Measurements from ENCODE around the gene LBX1. TPM values are rescaled to one million over a fixed set of nuclear protein-coding genes. Genes with fewer than 3 reads are reported as not detected.
A peak's percentile ranks its signal among the peaks of the same experiment; 100 is the strongest.

Gene LBX1
- total and polyA plus RNA-seq, 9 donors = 3.3 to 12.3 (median 9.1) TPM

GRCh38 chr10:101246639-101247038 is 17.4 kb upstream of the LBX1 start:
- Histone ChIP-seq H3K4me1 (ENCODE audit: control insufficient read depth, insufficient read depth, low read length) (peaks cover 34% of the 10 kb centered on the region), H3K27me3 (ENCODE audit: control insufficient read depth, insufficient read depth, low read length) (peaks cover 32% of the 10 kb centered on the region), H3K27ac (ENCODE audit: low read length) (no peak overlapping the region), H3K36me3 (ENCODE audit: control insufficient read depth, insufficient read depth, low read length) (no peaks in the 10 kb centered on the region), H3K9me3 (replicated peaks; ENCODE audit: control insufficient read depth, low read depth, low read length) (no peaks in the 10 kb centered on the region), H3K4me3 (ENCODE audit: low read length) (no peak overlapping the region)
- WGBS (ENCODE audit: insufficient coverage) = 86% methylated on average over 1 of the region's 2 CpGs
- no peak for DNase-seq

GRCh38 chr10:101244321-101245050 is 15.2 kb upstream of the LBX1 start:
- Histone ChIP-seq H3K36me3 (ENCODE audit: control insufficient read depth, insufficient read depth, low read length) (no peaks in the 10 kb centered on the region), H3K4me1 (ENCODE audit: control insufficient read depth, insufficient read depth, low read length) (peaks cover 37% of the 10 kb centered on the region), H3K9me3 (replicated peaks; ENCODE audit: control insufficient read depth, low read depth, low read length) (no peaks in the 10 kb centered on the region), H3K27ac (ENCODE audit: low read length) (peak overlapping the region; percentile 29), H3K27me3 (ENCODE audit: control insufficient read depth, insufficient read depth, low read length) (peaks cover 30% of the 10 kb centered on the region), H3K4me3 (ENCODE audit: low read length) (no peak overlapping the region)
- DNase-seq = peak; percentile 83
- WGBS (ENCODE audit: insufficient coverage) = 32% methylated on average over 6 of the region's 9 CpGs

DNA sequence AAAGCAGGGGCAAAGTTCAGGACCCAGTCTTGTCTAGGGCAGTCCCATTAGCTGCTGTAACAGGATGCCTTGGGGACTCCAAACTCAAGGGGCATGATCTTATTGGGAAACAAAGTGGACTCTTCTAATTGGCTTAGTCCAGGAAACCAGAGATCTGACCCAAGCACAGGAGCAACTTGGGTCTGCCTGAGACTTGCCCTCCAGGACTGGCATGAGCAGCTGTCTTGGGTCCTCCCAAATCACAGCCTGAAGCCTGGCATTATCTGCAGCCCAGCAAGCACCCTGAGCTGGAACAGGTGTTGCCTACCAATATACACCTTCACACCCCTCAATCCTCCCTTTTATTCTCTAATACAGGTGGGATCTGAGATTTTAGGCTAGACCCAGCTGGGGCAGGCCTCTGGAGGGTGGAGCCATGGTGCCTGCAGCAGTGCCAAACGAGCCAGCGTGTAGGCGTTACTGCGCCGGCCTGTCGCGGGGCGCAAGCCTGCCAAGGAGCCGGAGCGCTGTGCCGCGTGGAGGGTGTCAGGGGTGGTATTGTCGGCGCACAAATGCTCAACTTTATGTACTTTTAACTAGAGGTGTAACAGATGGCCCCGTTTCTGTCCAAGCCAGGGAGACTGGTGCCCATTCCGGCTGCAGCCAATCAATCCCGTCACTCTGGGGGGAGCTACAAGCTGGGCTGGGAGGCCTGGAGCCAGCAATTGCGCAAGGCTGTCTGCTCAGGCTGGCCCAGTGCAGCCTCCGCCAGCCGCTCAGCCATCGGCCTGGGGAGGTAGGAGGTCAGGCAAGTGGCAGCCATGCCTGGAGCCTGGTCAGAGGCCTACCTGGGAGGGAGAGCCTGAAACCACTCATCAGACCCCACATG is 12.8 kb upstream of the LBX1 start:
- 67% methylated on average over 21 of the region's 21 CpGs for WGBS (ENCODE audit: insufficient coverage)
- Histone ChIP-seq H3K27me3 (ENCODE audit: control insufficient read depth, insufficient read depth, low read length) (peaks cover 43% of the 10 kb centered on the region), H3K9me3 (replicated peaks; ENCODE audit: control insufficient read depth, low read depth, low read length) (no peaks in the 10 kb centered on the region), H3K27ac (ENCODE audit: low read length) (peak overlapping the region; percentile 65), H3K36me3 (ENCODE audit: control insufficient read depth, insufficient read depth, low read length) (no peaks in the 10 kb centered on the region), H3K4me3 (ENCODE audit: low read length) (no peak overlapping the region), H3K4me1 (ENCODE audit: control insufficient read depth, insufficient read depth, low read length) (peaks cover 33% of the 10 kb centered on the region)
- DNase-seq = peak; percentile 71

DNA sequence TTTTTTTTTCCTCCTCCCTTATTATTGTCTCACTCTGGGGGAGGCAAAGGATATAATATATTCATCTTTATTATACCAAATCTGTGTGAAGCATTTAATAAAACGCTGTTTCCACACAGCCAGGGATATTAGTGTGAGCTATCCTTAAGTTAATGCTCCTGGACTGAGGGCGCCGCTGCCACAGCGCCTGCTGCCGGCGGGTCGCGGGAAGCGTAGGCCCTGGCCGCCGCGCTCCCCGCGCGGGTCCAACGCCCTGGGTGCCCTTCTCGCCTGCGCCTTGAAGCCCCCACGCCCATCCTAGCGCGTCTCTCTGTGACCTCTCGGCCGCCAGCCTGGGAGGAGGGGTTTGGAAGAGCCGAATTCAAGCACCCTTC is 9.5 kb upstream of the LBX1 start:
- Histone ChIP-seq H3K4me1 (ENCODE audit: control insufficient read depth, insufficient read depth, low read length) (peaks cover 35% of the 10 kb centered on the region), H3K27ac (ENCODE audit: low read length) (no peak overlapping the region), H3K27me3 (ENCODE audit: control insufficient read depth, insufficient read depth, low read length) (peaks cover 75% of the 10 kb centered on the region), H3K4me3 (ENCODE audit: low read length) (no peak overlapping the region), H3K36me3 (ENCODE audit: control insufficient read depth, insufficient read depth, low read length) (no peaks in the 10 kb centered on the region), H3K9me3 (replicated peaks; ENCODE audit: control insufficient read depth, low read depth, low read length) (no peaks in the 10 kb centered on the region)
- WGBS (ENCODE audit: insufficient coverage) = 6% methylated on average over 6 of the region's 24 CpGs
- DNase-seq = no peak

DNA sequence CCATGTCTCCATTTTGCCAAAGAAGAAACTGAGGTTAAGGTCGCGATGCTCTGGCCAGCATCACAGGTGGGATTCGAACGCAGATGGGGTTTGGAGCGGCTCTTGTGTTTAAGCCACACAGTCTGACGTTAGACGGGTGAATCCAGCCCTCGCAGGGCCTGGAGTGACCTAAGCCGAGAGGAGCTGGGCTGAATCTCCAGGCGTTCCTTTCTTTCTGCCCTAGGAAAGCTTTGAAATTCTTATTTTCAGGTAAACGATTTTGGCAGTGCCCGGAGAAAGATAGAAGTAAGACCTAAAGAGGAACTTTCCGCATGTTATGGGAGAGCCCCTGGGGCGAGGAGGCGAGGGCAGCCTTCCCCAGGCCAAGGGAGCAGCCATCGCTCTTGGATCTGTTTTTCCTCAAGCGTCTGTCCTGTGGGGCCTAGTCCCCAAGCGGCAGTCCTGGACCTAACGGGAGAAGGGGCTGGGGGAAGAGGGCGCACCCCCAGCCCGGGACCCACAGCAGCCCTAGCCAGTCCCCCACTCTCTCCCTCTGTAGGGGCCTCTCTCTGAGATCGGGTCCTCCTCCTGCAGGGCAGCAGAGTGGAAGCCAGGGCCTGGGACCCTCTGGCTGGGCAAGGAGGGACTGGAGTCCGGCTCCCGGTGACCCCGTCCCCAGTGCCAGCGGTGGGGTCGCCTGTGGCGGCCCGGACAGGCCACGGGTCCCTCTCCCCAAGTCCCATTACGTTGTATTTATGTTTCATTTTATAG is 8.9 kb upstream of the LBX1 start:
- Histone ChIP-seq H3K4me3 (ENCODE audit: low read length) (no peak overlapping the region), H3K27me3 (ENCODE audit: control insufficient read depth, insufficient read depth, low read length) (peaks cover 75% of the 10 kb centered on the region), H3K9me3 (replicated peaks; ENCODE audit: control insufficient read depth, low read depth, low read length) (no peaks in the 10 kb centered on the region), H3K36me3 (ENCODE audit: control insufficient read depth, insufficient read depth, low read length) (no peaks in the 10 kb centered on the region), H3K4me1 (ENCODE audit: control insufficient read depth, insufficient read depth, low read length) (peaks cover 34% of the 10 kb centered on the region), H3K27ac (ENCODE audit: low read length) (no peak overlapping the region)
- DNase-seq = no peak
- 27% methylated on average over 17 of the region's 31 CpGs for WGBS (ENCODE audit: insufficient coverage)

DNA sequence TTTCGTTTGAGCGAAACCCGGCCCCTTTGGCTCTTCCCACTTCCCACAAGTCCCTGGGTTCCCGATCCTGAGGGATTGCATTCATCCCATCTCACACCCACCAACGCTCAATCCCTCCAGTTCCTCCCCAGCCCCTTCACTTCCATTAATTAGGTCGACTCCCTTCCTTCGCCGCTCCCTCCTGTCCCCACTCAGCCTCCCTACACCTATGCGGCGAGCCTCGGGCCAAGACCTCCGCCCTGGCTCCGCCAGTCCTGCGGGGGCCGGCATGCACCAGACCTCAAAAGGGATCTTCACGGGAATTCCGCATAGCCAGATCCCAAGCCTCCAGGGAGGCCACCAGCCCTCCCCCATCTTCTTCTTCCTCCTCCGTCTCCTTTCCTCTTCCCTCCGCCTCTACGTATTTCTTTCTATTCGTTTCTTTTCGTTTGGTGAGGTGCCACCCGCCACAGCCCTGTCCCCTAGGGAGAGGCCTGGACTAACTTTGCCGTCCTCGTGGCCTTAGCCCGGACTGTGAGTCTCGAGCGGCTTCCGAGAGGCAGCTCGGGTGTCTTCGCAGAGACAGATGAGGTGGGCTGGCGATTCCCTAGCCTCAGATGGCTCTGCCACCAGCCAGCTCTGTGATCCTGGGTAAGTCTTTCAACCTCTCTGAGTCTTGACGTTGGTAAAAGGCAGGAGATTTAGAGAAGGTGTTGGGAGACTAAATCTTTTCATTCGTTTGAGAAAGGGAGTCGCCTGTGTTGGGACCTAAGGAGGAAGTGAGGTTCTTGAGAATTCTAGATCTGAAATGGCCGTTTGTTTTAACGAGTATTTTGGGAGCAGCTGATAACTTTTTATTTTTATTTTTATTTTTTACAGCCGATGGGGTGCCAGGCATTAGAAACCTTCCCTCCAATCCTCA is 8.1 kb upstream of the LBX1 start:
- H3K27me3 ChIP-seq (ENCODE audit: control insufficient read depth, insufficient read depth, low read length) = peaks cover 82% of the 10 kb centered on the region
- H3K36me3 ChIP-seq (ENCODE audit: control insufficient read depth, insufficient read depth, low read length) = no peaks in the 10 kb centered on the region
- peaks cover 31% of the 10 kb centered on the region for H3K4me1 ChIP-seq (ENCODE audit: control insufficient read depth, insufficient read depth, low read length)
- 17% methylated on average over 35 of the region's 38 CpGs for WGBS (ENCODE audit: insufficient coverage)
- DNase-seq = no peak
- no peak overlapping the region for H3K4me3 ChIP-seq (ENCODE audit: low read length)
- H3K27ac ChIP-seq (ENCODE audit: low read length) = no peak overlapping the region
- no peaks in the 10 kb centered on the region for H3K9me3 ChIP-seq (replicated peaks; ENCODE audit: control insufficient read depth, low read depth, low read length)

GRCh38 chr10:101236376-101237080 is 7.3 kb upstream of the LBX1 start:
- no peaks in the 10 kb centered on the region for H3K9me3 ChIP-seq (replicated peaks; ENCODE audit: control insufficient read depth, low read depth, low read length)
- peaks cover 25% of the 10 kb centered on the region for H3K4me1 ChIP-seq (ENCODE audit: control insufficient read depth, insufficient read depth, low read length)
- H3K36me3 ChIP-seq (ENCODE audit: control insufficient read depth, insufficient read depth, low read length) = no peaks in the 10 kb centered on the region
- 11% methylated on average over 45 of the region's 47 CpGs for WGBS (ENCODE audit: insufficient coverage)
- DNase-seq = no peak
- H3K27me3 ChIP-seq (ENCODE audit: control insufficient read depth, insufficient read depth, low read length) = peaks cover 89% of the 10 kb centered on the region
- H3K27ac ChIP-seq (ENCODE audit: low read length) = no peak overlapping the region
- H3K4me3 ChIP-seq (ENCODE audit: low read length) = no peak overlapping the region

DNA sequence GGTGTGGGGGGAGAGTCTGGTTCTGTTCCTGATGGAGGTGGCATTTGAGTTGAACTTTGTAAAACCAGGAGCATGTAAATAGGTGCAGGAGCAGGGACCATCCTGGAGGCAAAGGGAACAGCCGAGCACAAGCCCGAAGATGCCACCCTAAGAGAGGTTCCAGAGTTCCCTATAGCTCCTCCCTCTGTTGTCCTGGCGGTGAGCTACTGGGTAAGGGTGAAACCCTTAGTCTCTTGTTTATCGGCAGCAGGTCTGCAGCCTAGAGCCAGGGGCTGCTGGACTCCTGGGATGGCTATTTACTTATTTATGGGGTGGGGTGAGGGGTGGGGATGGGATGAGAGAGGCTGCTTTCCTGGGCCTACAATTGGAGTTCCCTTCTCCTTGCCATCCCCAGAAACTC is 6.5 kb upstream of the LBX1 start:
- DNase-seq = no peak
- WGBS (ENCODE audit: insufficient coverage) = 80% methylated on average over 1 of the region's 4 CpGs
- no peak overlapping the region for H3K4me3 ChIP-seq (ENCODE audit: low read length)
- no peaks in the 10 kb centered on the region for H3K9me3 ChIP-seq (replicated peaks; ENCODE audit: control insufficient read depth, low read depth, low read length)
- H3K27ac ChIP-seq (ENCODE audit: low read length) = no peak overlapping the region
- no peaks in the 10 kb centered on the region for H3K36me3 ChIP-seq (ENCODE audit: control insufficient read depth, insufficient read depth, low read length)
- H3K4me1 ChIP-seq (ENCODE audit: control insufficient read depth, insufficient read depth, low read length) = peaks cover 31% of the 10 kb centered on the region
- H3K27me3 ChIP-seq (ENCODE audit: control insufficient read depth, insufficient read depth, low read length) = peaks cover 93% of the 10 kb centered on the region

DNA sequence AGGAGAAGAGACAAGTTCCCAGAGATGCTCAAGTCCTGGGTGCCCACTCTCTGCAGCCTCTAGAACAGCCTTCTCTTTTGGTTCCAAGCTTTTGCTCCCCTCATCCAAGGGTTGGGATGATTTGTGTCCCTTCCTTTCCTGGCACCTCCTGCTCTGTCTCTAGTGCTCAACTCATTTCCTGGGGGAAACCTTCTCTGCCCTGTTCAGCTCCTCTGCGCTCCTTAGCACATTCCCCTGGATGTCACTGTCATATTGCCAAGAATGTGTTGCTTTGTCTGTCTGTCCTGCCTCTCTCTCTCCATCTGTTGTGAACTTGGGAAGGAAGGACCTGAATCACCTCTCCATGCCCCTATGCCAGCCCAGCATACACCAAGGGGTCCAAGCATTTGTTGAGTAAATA is 5.1 kb upstream of the LBX1 start:
- H3K27ac ChIP-seq (ENCODE audit: low read length) = peak overlapping the region; percentile 15
- H3K4me3 ChIP-seq (ENCODE audit: low read length) = no peak overlapping the region

More for the DNA sequence above, 5.1 kb upstream of the LBX1 start:
- Histone ChIP-seq H3K36me3 (ENCODE audit: control insufficient read depth, insufficient read depth, low read length) (no peaks in the 10 kb centered on the region), H3K27me3 (ENCODE audit: control insufficient read depth, insufficient read depth, low read length) (peaks cover 97% of the 10 kb centered on the region), H3K9me3 (replicated peaks; ENCODE audit: control insufficient read depth, low read depth, low read length) (no peaks in the 10 kb centered on the region), H3K4me1 (ENCODE audit: control insufficient read depth, insufficient read depth, low read length) (peaks cover 40% of the 10 kb centered on the region)
- no peak for DNase-seq
- WGBS (ENCODE audit: insufficient coverage) = no CpG with 5 or more reads among the region's 1 CpG

All from muscle of leg (tissue), 11 donors.